A673 (cell line): ENCODE data around the gene PHYHD1. TPM values are rescaled to one million over a fixed set of nuclear protein-coding genes. Genes with fewer than 3 reads are reported as not detected.
A peak's percentile ranks its signal among the peaks of the same experiment; 100 is the strongest.

Source experiments
- Bru-seq: library from RNA; stranded (reverse); fragments of 400-500 nt; gene quantifications from one replicate; lab custom pipeline; 2021; lab: Mats Ljungman, UMichigan
- BruChase-seq, 2 experiments: library from RNA; stranded (reverse); fragments of 400-500 nt; gene quantifications; one replicate each; lab custom pipeline; 2021; lab: Mats Ljungman, UMichigan
- BruUV-seq: library from RNA; stranded (reverse); fragments of 400-500 nt; replicated peaks from 2 replicates; lab custom pipeline; 2021; lab: Mats Ljungman, UMichigan
- CTCF ChIA-PET: fragments of 300-600 bp; sonication (Branson Sonifier 250); formaldehyde crosslinking; loops from one replicate; lab custom pipeline; 2022; ENCODE audit warnings: antibody characterized with exemption; lab: Charles Lee
- POLR2A ChIA-PET: fragments of 300-600 bp; sonication (Branson Sonifier 250); formaldehyde crosslinking; loops from one replicate; lab custom pipeline; 2022; ENCODE audit warnings: antibody characterized with exemption; ENCODE audit not compliant: low non-redundant PET; lab: Charles Lee
- DNase-seq: peaks from one replicate; pipeline ENCODE4 v3.0.0-alpha.2; 2015; ENCODE audit warnings: low spot score
- H3K27ac ChIP-seq: fragments of 200-600 bp; sonication (generic); 2 replicates; pipeline ENCODE4 v1.5.1; 2016; ENCODE audit warnings: mixed run types, low read depth, mild to moderate bottlenecking, mixed read lengths, antibody characterized with exemption, low read length; ENCODE audit not compliant: poor library complexity, severe bottlenecking
- H3K27me3 ChIP-seq: fragments of 200-600 bp; sonication (generic); replicated peaks from 2 replicates; pipeline ENCODE4 v1.6.1; 2017; ENCODE audit warnings: mixed run types, low read depth, mild to moderate bottlenecking, mixed read lengths, antibody characterized with exemption, low read length; ENCODE audit not compliant: insufficient read depth, poor library complexity
- H3K36me3 ChIP-seq: fragments of 200-600 bp; sonication (generic); 2 replicates; pipeline ENCODE4 v1.6.1; 2016; ENCODE audit warnings: mixed run types, mild to moderate bottlenecking, mixed read lengths, antibody characterized with exemption, low read length; ENCODE audit not compliant: insufficient read depth, poor library complexity, severe bottlenecking
- H3K4me1 ChIP-seq: fragments of 200-600 bp; sonication (generic); 2 replicates; pipeline ENCODE4 v1.6.1; 2017; ENCODE audit warnings: mixed run types, mild to moderate bottlenecking, mixed read lengths, antibody characterized with exemption, low read length; ENCODE audit not compliant: insufficient read depth, poor library complexity, severe bottlenecking
- H3K4me3 ChIP-seq: fragments of 200-600 bp; sonication (generic); 2 replicates; pipeline ENCODE4 v1.5.1; 2016; ENCODE audit warnings: low read depth, mixed run types, mild to moderate bottlenecking, mixed read lengths, low read length; ENCODE audit not compliant: poor library complexity, severe bottlenecking
- H3K9me3 ChIP-seq: fragments of 200-600 bp; sonication (generic); 2 replicates; pipeline ENCODE4 v1.6.1; 2016; ENCODE audit warnings: mixed run types, low read depth, mild to moderate bottlenecking, mixed read lengths, antibody characterized with exemption, low read length; ENCODE audit not compliant: poor library complexity, severe bottlenecking
- CTCF ChIP-seq: fragments of 300-800, 200-600 bp; sonication (generic); conservative IDR thresholded peaks from 2 replicates; pipeline ENCODE4 v1.5.1; 2017; ENCODE audit warnings: low read depth, mild to moderate bottlenecking, antibody characterized with exemption, low read length, moderate library complexity, mixed read lengths
- EZH2 ChIP-seq: fragments of 200-600 bp; sonication (generic); IDR thresholded peaks from 2 replicates; pipeline ENCODE4 v1.6.1; 2017; ENCODE audit warnings: borderline replicate concordance, low read depth, mild to moderate bottlenecking, mixed read lengths, antibody characterized with exemption, low read length; ENCODE audit not compliant: poor library complexity, severe bottlenecking
- intact Hi-C: fragments of 100-400 bp; cut with micrococcal nuclease; formaldehyde crosslinking; loops from one replicate; pipeline ENCODE4 v1.10.0; 2022; ENCODE audit not compliant: unreplicated experiment
- long read RNA-seq: library from polyadenylated mRNA; stranded (forward); transcript quantifications from one replicate; pipeline ENCODE4 v2.0.0, GENCODE V29; 2022
- total RNA-seq: library from RNA; stranded (reverse); gene quantifications from 2 replicates; pipeline ENCODE4 v1.2.3, GENCODE V29; 2021

The PHYHD1 gene
- total RNA-seq (6.3 and 8.0 TPM in 2 replicates), Bru-seq, nascent RNA (percentile 32 among the genes with signal in this experiment), BruChase-seq, experiment 1, labeled RNA remaining after a 2-hour chase (percentile 31 among the genes with signal in this experiment), BruChase-seq, experiment 2, labeled RNA remaining after a 6-hour chase (percentile 35 among the genes with signal in this experiment)
- long read RNA-seq, partial matches to known transcripts = 0 of 1 reads
- long read RNA-seq, other reads (novel, unspliced or antisense) = 1 of 1 reads

- Histone ChIP-seq H3K4me3 (peak within 1 kb of the TSS; percentile 47), H3K4me1 (peaks cover 33% of the 10 kb centered on the region), H3K27ac (peak within 1 kb of the TSS; percentile 89), H3K27me3 (no peaks in the 10 kb centered on the region), H3K36me3 (peaks cover 19% of the 10 kb centered on the region), H3K9me3 (no peaks in the 10 kb centered on the region)
- intact Hi-C loops = loop anchor here (5.0 kb wide), 1 partner anchor 38 kb away; the partner anchor contains the start of genes KYAT1 and LRRC8A
- DNase-seq = peak; percentile 72
- TF ChIP-seq EZH2 (no peak), CTCF (no peak)
- BruUV-seq = no TSS peak
- CTCF ChIA-PET = no interaction called here
- POLR2A ChIA-PET = no interaction called here
Measured at GRCh38 chr9:128920381-128921058, at the start of gene PHYHD1. TSS of gene PHYHD1 (plus strand) at chr9:128920982. CDS start at chr9:128922324, 1,342 bp downstream.

DNA sequence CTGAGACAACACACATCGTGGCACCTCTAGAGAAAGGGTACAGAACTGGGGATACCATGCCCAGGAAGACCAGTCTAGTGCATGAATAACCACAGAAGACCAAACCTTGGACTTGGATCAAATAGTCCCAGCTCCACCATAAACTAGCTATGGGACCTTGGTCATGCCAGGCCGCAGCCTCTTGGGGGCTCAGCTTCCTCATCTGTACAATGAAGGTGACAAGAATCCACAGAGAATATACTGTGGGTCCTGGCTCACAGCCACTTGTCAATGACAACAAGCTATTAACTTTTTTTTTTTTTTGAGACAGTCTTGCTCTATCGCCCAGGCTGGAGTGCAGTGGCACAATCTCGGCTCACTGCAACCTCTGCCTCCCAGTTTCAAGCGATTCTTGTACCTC, 42.9 kb upstream of the PHYHD1 start:
- POLR2A ChIA-PET = interaction anchor here (0.7 kb wide), 1 partner anchor 59 kb away, joined by 5 read pairs; the partner anchor contains the start of gene ENDOG

More for the DNA sequence above, 42.9 kb upstream of the PHYHD1 start:
- Histone ChIP-seq H3K36me3 (no peaks in the 10 kb centered on the region), H3K27ac (peak overlapping the region; percentile 10), H3K4me3 (no peak overlapping the region), H3K9me3 (no peaks in the 10 kb centered on the region), H3K27me3 (no peaks in the 10 kb centered on the region), H3K4me1 (peaks cover 9% of the 10 kb centered on the region)
- TF ChIP-seq EZH2 (no peak), CTCF (no peak)
- CTCF ChIA-PET = interaction anchor here (0.6 to 0.8 kb wide), 3 partner anchors 34 to 68 kb away, joined by 3 read pairs; no protein-coding TSS in a partner anchor
- intact Hi-C loops = no loop called here
- no TSS peak for BruUV-seq
- DNase-seq = peak; percentile 39
